Gastroesophageal sphincter (tissue), 4 donors: ENCODE data around the gene NRP1. TPM values are rescaled to one million over a fixed set of nuclear protein-coding genes. Genes with fewer than 3 reads are reported as not detected.

Experiments
- ATAC-seq: fragments of 150-250 bp; one replicate; pipeline ENCODE4 v1.9.1; 2016; ENCODE audit warnings: mild to moderate bottlenecking, moderate library complexity
- H3K27ac ChIP-seq, 4 donors: fragments of 200-600 bp; sonication (generic) in 3 of 4; 1 replicate in 3 of 4; 2 replicates in 1 of 4; pipeline ENCODE4 v1.5.1; 2016 to 2019
- H3K27me3 ChIP-seq: fragments of 200-600 bp; sonication (generic); one replicate; pipeline ENCODE4 v1.5.1; 2019
- H3K36me3 ChIP-seq, 2 donors: fragments of 200-600 bp; sonication (generic); one replicate each; pipeline ENCODE4 v1.5.1; 2019; ENCODE audit warnings: control low read depth in 1 of 2
- H3K4me1 ChIP-seq, 3 donors: fragments of 200-600 bp; sonication (generic); 1 replicate in 2 of 3; 2 replicates in 1 of 3; pipeline ENCODE4 v1.5.1; 2016 to 2019; ENCODE audit warnings: control low read depth in 2 of 3
- H3K4me3 ChIP-seq, 2 donors: fragments of 200-600 bp; sonication (generic); one replicate each; pipeline ENCODE4 v1.5.1; 2019; ENCODE audit warnings: mild to moderate bottlenecking in 1 of 2, moderate library complexity in 1 of 2
- H3K9me3 ChIP-seq, 3 donors: fragments of 200-600 bp; sonication (generic); one replicate each; pipeline ENCODE4 v1.5.1; 2017 to 2019; ENCODE audit warnings: control low read depth in 2 of 3
- EP300 ChIP-seq: sonication (generic); formaldehyde crosslinking; IDR thresholded peaks from one replicate; pipeline ENCODE4 v1.6.1; 2017; ENCODE audit warnings: antibody characterized with exemption, mild to moderate bottlenecking
- POLR2A ChIP-seq, 2 donors: fragments of 450-650 bp; IDR thresholded peaks; one replicate each; pipeline ENCODE4 v1.6.1; 2017; ENCODE audit warnings: antibody characterized with exemption in 2 of 2, mild to moderate bottlenecking in 2 of 2, moderate library complexity in 1 of 2
- POLR2AphosphoS5 ChIP-seq: sonication (generic); formaldehyde crosslinking; IDR thresholded peaks from one replicate; pipeline ENCODE4 v1.6.1; 2017; ENCODE audit warnings: antibody characterized with exemption
- WGBS, 2 donors: methylation state at CpG; one replicate each; pipeline ENCODE4 v1.1.5; 2018; ENCODE audit warnings: low coverage in 1 of 2; 5-methylcytosine and 5-hydroxymethylcytosine counted together
- total RNA-seq, 4 donors: library from RNA; depleted of rRNA; stranded (reverse); fragments of >200 nt; gene quantifications; one replicate each; pipeline ENCODE4 v1.1.0, GENCODE V29; 2016
- TF ChIP-seq, protein P1 (sequence below), 4 experiments: fragments of 200-600 bp in 2 of 4; fragments of 450-650 bp in 2 of 4; sonication (generic) in 1 of 4; IDR thresholded peaks; one replicate each; pipeline ENCODE4 v1.5.1; 2017 to 2019; ENCODE audit warnings: antibody characterized with exemption in 4 of 4, mild to moderate bottlenecking in 2 of 4, moderate library complexity in 2 of 4

The NRP1 gene
- total RNA-seq, 4 donors from 2014 or later, result 43.4 to 95.4 (median 52.7) TPM

DNA sequence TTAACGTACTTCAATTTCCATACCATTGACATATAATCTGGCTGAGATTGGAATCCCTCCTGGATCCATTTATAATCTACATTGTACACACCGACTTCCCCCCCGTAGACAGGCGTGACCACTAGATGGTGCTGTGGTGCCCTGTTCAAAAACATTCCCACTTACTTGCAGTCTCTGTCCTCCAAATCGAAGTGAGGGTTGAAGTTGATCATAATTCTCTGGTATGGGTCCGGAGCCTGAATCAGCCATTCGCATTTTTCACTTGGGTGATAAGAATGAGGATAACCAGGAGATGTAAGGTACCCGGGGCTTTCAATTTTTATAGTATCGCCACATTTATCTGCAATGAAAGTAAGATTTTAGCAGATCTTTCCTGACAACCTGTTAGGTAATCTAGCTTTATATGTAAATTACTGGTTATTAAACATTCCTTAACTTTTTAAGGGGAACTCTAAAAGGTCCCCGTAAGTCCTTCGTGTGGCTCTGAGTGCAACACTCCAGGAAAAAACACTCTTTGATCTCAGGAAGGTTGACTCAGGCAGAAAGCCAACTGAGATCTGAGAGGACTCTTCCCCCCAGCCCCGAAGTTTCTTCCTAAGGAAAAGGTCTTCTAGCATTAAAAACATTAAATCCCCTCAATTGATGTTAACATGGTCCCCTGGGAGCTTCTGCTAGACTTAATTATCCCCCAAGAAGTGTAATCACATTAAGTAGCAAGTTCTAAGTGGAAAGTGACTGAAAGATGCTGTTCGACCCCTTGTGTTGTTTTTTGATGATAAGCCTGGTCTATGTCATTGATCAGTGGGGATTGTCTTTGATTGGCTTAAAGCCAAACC is 3.7 kb downstream of the NRP1 start:
- Histone ChIP-seq H3K27me3 (no peaks in the 10 kb centered on the region), H3K4me3 (peak overlapping the region; percentile 81 to 84), H3K4me1 (peaks cover 9 to 83% (median 10%) of the 10 kb centered on the region in 3 donors), H3K9me3 (no peaks in the 10 kb centered on the region), H3K36me3 (no peaks in the 10 kb centered on the region), H3K27ac (peak overlapping the region; percentile 67 to 96 (median 84))
- 3 to 4% methylated on average over 6 to 13 of the region's 13 CpGs for WGBS, 2 donors
- no peak for ATAC-seq
- TF ChIP-seq, protein P1, sequence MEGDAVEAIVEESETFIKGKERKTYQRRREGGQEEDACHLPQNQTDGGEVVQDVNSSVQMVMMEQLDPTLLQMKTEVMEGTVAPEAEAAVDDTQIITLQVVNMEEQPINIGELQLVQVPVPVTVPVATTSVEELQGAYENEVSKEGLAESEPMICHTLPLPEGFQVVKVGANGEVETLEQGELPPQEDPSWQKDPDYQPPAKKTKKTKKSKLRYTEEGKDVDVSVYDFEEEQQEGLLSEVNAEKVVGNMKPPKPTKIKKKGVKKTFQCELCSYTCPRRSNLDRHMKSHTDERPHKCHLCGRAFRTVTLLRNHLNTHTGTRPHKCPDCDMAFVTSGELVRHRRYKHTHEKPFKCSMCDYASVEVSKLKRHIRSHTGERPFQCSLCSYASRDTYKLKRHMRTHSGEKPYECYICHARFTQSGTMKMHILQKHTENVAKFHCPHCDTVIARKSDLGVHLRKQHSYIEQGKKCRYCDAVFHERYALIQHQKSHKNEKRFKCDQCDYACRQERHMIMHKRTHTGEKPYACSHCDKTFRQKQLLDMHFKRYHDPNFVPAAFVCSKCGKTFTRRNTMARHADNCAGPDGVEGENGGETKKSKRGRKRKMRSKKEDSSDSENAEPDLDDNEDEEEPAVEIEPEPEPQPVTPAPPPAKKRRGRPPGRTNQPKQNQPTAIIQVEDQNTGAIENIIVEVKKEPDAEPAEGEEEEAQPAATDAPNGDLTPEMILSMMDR (IDR thresholded peaks at IDR 0.05), result peak; percentile 84 to 91 (median 87)
- TF ChIP-seq POLR2A (IDR thresholded peaks at IDR 0.05), result no peak

DNA sequence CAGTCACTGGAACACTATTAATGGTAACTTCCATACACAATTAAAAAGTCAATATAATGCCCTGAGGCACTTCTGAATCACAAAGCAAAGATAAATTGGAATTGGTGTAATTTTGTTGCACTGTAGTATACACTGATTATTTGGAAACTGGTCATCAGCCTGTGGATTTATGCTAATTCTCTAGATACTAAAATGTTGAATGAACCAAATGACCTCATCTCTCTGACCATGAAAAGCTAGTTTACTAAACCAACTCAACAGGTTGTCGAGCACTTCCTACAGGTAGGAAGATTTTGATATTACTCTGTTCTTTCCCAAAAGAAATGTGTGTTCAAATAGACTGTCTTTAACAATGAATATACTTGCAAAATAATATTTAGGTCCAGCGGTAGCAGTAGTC is 5.3 kb downstream of the NRP1 start:
- Histone ChIP-seq H3K9me3 (no peaks in the 10 kb centered on the region), H3K27ac (peak overlapping the region in 1 of 4 donors; percentile 2), H3K4me3 (no peak overlapping the region), H3K4me1 (peaks cover 9 to 92% (median 14%) of the 10 kb centered on the region in 3 donors), H3K36me3 (no peaks in the 10 kb centered on the region), H3K27me3 (no peaks in the 10 kb centered on the region)
- TF ChIP-seq, protein P1 (IDR thresholded peaks at IDR 0.05), result no peak
- TF ChIP-seq POLR2AphosphoS5 (no peak), EP300 (no peak), POLR2A (IDR thresholded peaks at IDR 0.05) (no peak)
- 84 to 94% methylated on average over 2 of the region's 2 CpGs for WGBS, 2 donors
- no peak for ATAC-seq

DNA sequence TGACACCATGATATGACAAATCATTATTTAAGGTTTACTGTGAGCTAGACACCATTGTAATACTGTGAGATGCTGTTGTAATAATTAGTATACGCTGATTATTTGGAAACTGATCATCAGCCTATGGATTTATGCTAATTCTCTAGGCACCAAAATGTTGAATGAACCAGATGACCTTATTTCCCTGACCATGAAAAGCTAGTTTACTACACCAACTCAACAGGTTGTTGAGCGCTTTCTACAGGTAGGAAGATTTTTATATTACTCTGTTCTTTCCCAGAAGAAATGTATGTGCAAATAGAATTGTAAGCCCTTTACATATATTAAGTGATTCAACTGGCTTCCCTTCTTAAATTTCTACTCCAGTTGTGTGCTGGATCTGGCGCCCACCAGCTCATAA is 6.2 kb downstream of the NRP1 start:
- Histone ChIP-seq H3K27ac (peak overlapping the region in 3 of 4 donors; percentile 7 to 39 (median 15)), H3K9me3 (no peaks in the 10 kb centered on the region), H3K27me3 (no peaks in the 10 kb centered on the region), H3K4me1 (peaks cover 9 to 99% (median 14%) of the 10 kb centered on the region in 3 donors), H3K4me3 (no peak overlapping the region), H3K36me3 (no peaks in the 10 kb centered on the region)
- WGBS, 2 donors, result 95 to 100% methylated on average over 3 of the region's 3 CpGs
- ATAC-seq, result no peak
- TF ChIP-seq, protein P1 (IDR thresholded peaks at IDR 0.05), result no peak
- TF ChIP-seq EP300, result no peak
- TF ChIP-seq POLR2AphosphoS5, result no peak
- TF ChIP-seq POLR2A (IDR thresholded peaks at IDR 0.05), result no peak

DNA sequence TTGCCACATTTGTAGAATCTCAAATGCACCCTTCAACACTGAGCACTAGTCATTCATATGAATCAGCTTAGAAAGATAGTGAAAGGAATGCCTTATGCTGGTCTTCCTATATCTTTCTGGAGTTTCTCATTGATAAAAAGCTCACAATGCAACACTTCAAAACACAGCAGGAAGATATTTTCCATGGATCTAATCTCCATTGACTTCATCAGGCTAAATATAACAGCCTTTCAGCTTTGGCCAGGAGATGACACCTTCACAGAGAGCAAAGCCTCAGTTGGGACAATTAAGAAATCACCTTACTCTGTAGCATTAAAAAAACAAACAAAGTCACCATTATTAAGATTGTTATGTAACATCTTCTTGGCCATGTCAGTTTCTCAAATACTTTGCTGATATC is 6.7 kb downstream of the NRP1 start:
- TF ChIP-seq, protein P1 (IDR thresholded peaks at IDR 0.05), result peak in 2 of 4 experiments; percentile 33 to 46
- TF ChIP-seq EP300, result no peak
- no peak for TF ChIP-seq POLR2A (IDR thresholded peaks at IDR 0.05)
- no peak for TF ChIP-seq POLR2AphosphoS5
- no peak for ATAC-seq
- Histone ChIP-seq H3K4me1 (peaks cover 9 to 94% (median 14%) of the 10 kb centered on the region in 3 donors), H3K9me3 (no peaks in the 10 kb centered on the region), H3K36me3 (no peaks in the 10 kb centered on the region), H3K4me3 (no peak overlapping the region), H3K27me3 (no peaks in the 10 kb centered on the region), H3K27ac (peak overlapping the region in 3 of 4 donors; percentile 7 to 39 (median 15))

DNA sequence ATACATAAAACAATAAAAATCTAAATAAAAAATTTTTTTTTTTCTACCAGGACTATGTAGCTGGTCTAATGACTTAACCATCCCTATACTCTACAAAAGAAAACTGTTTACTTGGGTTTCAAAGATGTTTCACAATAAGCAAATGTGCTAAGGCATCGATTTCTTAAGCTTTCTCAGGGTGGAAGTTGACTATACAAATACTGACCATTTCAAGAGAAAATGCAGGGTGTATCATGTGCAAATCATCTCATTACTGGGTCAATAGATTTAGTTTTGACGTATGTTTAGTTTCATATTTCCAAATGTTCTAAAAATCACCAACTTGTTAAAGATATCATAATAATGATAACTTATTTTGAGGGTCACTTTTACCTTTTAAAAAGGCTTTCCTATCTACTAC is 7.5 kb downstream of the NRP1 start:
- Histone ChIP-seq H3K4me1 (peaks cover 9 to 92% (median 16%) of the 10 kb centered on the region in 3 donors), H3K36me3 (no peaks in the 10 kb centered on the region), H3K27me3 (no peaks in the 10 kb centered on the region), H3K27ac (peak overlapping the region in 2 of 4 donors; percentile 15 to 39), H3K4me3 (no peak overlapping the region), H3K9me3 (no peaks in the 10 kb centered on the region)
- TF ChIP-seq EP300 (no peak), POLR2A (IDR thresholded peaks at IDR 0.05) (no peak), POLR2AphosphoS5 (no peak)
- TF ChIP-seq, protein P1 (IDR thresholded peaks at IDR 0.05), result no peak
- 63 to 65% methylated on average over 2 of the region's 2 CpGs for WGBS, 2 donors
- ATAC-seq, result peak; percentile 29
